ENCODE results near the gene IL31.

DNA sequence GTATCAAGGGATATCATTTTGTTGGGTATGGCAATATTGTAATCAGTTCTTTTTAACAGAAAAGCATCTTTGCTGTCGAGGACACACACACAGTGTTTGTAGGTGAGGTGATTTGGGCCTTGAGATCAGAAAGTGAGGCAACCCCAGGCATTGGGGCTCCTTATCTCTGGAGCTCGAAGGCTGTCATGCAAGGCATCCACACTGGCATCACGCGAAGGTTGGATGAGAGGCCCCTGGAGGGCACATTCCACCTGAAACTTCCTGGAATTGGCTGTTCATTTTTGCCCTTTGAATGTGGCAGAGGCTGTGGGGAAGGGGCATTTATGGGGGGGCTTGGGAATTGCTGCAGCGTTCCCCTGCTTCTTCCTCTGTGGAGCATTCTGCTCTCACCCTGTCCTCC, 45.5 kb downstream of the IL31 start:
- TF ChIP-seq, protein P1, sequence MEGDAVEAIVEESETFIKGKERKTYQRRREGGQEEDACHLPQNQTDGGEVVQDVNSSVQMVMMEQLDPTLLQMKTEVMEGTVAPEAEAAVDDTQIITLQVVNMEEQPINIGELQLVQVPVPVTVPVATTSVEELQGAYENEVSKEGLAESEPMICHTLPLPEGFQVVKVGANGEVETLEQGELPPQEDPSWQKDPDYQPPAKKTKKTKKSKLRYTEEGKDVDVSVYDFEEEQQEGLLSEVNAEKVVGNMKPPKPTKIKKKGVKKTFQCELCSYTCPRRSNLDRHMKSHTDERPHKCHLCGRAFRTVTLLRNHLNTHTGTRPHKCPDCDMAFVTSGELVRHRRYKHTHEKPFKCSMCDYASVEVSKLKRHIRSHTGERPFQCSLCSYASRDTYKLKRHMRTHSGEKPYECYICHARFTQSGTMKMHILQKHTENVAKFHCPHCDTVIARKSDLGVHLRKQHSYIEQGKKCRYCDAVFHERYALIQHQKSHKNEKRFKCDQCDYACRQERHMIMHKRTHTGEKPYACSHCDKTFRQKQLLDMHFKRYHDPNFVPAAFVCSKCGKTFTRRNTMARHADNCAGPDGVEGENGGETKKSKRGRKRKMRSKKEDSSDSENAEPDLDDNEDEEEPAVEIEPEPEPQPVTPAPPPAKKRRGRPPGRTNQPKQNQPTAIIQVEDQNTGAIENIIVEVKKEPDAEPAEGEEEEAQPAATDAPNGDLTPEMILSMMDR (IDR thresholded peaks at IDR 0.05) = no peak
- no peak for TF ChIP-seq POLR2A (IDR thresholded peaks at IDR 0.05)
- no peak for TF ChIP-seq POLR2AphosphoS5 (IDR thresholded peaks at IDR 0.05)

Data from prostate gland (tissue), 2 donors.